ENCODE measurements around the gene PTK7. TPM values are rescaled to one million over a fixed set of nuclear protein-coding genes. Genes with fewer than 3 reads are reported as not detected.
"Not testable (repeated sequence)": the region's sequence is repeated elsewhere in the genome, so short reads cannot be mapped to it uniquely, and the experiment has no call there.

The PTK7 gene
- total RNA-seq (2014; rRNA removed), result 52.3 and 52.8 TPM in 2 replicates
- polyA plus RNA-seq (2012), result 46.6 TPM

DNA sequence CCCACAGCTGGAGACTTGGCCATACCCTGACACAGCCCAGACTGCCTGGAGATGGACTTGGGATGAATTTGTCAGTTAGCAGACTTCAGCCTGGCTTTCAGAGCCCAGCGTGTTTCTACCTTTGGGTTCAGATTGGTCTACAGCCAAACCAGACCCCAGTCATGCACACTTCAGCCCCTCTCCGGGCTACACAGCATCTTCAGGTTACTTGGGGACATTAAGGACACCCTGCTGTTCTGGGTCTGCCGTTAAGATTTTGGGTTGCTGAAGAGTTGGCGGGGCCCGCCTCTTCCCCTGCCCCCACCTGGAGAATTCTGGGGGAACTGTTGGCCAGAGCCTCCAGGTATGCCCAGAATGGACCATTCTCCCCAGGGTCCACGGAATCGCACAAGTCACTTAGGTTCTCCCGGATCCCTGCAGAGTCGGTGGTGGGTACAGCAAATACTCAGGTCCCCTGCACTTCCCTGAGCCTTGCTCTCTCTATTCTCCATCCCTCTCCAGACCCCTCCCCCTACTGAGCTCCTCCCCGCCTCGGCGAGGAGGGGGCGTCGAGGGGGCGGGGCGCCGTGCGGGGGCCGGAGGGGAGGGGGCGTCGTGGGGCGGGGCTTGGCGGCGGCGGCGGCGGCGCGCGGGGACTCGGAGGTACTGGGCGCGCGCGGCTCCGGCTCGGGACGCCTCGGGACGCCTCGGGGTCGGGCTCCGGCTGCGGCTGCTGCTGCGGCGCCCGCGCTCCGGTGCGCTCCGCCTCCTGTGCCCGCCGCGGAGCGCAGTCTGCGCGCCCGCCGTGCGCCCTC, at the start of gene PTK7:
Gene PTK7 (plus strand): TSS at position 645 of the 794 bp plus-strand sequence. CDS start 175 bp downstream, outside the sequence.
- peak; percentile 51 for DNase-seq (ENCODE audit: low read depth)

GRCh38 chr6:43026365-43026764, 49.7 kb upstream of the PTK7 start:
- no peak for DNase-seq (ENCODE audit: low read depth)

GRCh38 chr6:43029120-43029519, 47.0 kb upstream of the PTK7 start:
- DNase-seq (ENCODE audit: low read depth), result no peak

GRCh38 chr6:43032326-43032725, 43.8 kb upstream of the PTK7 start:
- no peak for DNase-seq (ENCODE audit: low read depth)

- DNase-seq (ENCODE audit: low read depth), result no peak
These were observed 42.5 kb upstream of the PTK7 start for GRCh38 chr6:43033496-43034189.

- DNase-seq (ENCODE audit: low read depth), result no peak
These were observed 42.0 kb upstream of the PTK7 start for GRCh38 chr6:43034190-43034525.

DNA sequence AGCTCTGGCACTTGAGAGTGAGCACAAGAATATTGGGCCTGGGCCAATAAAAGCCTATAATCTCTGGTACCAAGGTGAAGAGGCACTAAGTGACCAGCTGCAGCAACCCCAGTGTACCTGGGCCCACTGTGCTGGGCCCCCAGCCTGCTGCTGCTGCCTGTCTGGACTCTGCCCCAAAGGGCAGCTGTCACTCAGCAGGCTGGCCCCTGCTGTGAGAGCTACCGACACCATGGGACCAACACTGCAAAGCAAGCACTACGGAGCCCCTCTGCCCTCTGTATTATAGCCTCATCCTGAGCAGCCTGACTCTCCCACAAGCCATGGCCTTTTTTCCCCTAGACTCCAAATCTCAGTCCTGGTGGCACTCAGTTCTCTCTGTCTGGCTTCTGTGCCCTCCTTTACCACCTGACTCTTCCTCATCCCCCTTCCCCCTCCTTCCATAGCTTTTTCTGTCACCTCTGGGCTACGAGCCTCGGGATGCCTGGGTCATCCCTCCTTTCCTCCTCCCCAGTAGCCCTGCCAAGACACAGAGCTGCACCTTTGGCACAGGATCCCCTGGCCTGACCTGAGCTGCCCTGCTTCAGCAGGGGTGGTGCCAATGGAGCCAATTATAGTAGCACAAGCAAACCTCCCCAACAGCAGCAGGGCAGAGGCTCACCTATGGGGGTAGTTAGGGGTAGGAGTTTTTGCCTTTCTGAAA, 40.5 kb upstream of the PTK7 start:
- DNase-seq (ENCODE audit: low read depth), result no peak

- DNase-seq (ENCODE audit: low read depth), result no peak
These were observed 39.4 kb upstream of the PTK7 start for GRCh38 chr6:43036712-43037111.

GRCh38 chr6:43037197-43037596, 38.9 kb upstream of the PTK7 start:
- no peak for DNase-seq (ENCODE audit: low read depth)

DNA sequence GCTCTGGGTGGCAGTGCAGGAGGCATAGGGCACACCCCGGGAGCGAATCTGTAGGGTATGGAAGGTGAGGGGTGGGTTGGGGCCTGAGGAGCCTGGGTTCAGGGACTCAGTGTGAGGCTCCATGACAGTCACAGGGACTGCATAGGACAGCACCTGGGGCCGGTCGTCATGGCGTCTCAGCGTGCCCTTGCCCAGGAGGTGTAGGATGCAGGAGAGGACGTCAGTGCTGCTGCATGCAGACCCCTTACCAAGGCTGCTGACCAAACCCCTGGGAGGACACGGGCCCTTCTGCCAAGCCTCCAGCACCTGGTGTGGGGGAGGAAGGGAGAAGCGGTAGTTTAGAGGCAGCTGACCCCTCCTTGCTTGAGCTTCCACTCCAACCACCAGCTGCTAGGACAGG, 38.4 kb upstream of the PTK7 start:
- DNase-seq (ENCODE audit: low read depth), result no peak

GRCh38 chr6:43038727-43039126, 37.4 kb upstream of the PTK7 start:
- no peak for DNase-seq (ENCODE audit: low read depth)

- DNase-seq (ENCODE audit: low read depth), result no peak
These were observed 35.4 kb upstream of the PTK7 start for GRCh38 chr6:43040542-43041257.

GRCh38 chr6:43041475-43041874, 34.6 kb upstream of the PTK7 start:
- not testable (repeated sequence) for DNase-seq (ENCODE audit: low read depth)

GRCh38 chr6:43043310-43043709, 32.8 kb upstream of the PTK7 start:
- DNase-seq (ENCODE audit: low read depth), result no peak

DNA sequence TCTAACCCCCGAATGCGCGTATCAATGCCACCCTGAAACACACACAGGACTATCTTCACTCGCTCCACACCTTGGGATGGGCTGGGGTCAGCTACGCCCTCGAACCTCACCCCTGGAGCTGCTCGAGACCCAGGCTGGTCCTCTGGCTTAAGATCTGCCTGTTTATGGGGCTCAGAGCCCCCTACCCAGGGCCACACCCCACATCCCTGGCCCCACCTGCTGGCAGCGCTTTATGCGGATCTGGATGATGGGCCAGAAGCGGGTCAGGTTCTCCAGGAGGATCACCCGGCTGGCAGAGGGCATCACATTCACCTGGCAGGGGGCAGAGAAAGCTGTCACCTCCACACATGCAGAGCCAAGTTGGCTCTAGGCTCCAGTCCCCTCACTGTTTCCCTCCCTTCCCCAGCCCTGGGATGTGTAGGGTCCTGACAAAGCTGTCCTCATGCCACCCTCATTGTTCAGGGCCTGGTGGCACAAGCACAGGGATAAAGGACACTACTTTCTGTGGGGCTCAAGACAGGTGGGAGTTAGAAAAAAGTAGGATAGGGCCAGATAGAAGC, 30.7 kb upstream of the PTK7 start:
- DNase-seq (ENCODE audit: low read depth), result no peak

DNA sequence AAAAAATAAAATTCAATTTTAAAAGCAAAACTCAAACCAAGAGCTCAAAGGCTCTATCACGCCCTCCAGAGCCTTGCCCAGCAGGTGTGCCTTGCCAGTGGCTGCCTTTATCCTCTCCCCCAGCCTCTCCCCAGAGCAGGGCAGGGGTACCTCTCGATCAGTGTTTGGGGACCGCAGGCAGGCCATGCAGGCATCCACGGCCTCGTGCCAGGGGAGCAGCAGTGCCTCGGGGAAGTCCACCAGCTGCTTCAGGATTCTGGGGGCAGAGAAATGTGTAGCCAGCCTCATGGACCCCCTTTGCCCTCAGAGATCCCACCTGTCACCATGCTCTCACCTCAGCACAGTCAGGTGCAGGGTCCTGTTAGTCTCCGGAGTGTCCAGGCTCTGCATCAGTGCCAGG, 28.1 kb upstream of the PTK7 start:
- DNase-seq (ENCODE audit: low read depth), result no peak

DNA sequence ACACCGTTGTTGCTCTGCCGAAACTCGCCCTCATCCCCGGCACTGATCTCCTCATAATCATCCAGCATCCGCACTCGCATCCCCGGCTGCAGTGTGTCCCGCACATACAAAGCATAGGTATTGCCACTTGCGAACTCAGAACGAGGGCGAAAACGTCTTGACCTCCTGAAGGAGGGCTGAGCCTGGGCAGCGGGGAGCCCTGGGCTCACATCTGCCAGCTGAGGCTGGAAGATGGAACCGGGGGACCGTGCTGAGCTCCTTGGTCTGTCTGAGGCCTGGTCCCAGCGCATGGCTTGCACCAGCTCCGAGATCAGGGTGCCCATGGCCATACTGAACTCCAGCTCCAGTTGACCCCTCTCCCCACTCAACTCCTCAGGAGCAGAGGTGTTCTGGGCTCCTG, 25.1 kb upstream of the PTK7 start:
- DNase-seq (ENCODE audit: low read depth), result no peak

DNA sequence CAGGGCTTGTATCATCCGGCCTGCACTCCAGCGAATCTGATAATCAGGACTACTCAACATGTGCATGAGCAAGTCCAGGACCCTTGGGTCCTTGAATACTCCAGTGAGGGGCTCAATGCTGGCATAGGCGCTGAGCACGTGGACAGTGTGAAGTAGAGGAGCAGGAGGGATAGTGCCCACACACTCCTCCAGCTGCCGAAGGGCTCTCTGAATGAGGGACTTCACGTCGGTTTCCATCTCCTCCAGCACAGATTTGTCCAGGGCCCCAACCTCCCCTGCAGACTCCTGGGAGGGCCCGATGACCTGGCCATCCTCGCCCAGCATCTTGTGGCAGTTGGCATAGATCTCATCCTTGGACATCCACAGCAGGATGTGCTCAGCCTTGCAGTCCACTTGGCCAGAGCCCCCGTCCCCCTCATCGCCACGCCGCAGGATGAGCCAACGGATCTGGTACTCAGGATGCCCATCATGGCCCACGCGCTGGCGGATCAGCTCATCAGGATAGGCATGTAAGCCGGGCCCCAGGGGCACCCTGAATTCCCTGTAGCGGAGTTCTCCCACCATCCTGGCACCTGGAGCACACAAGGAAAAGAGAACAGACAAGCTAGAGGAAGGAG, 23.8 kb upstream of the PTK7 start:
- no peak for DNase-seq (ENCODE audit: low read depth)

DNA sequence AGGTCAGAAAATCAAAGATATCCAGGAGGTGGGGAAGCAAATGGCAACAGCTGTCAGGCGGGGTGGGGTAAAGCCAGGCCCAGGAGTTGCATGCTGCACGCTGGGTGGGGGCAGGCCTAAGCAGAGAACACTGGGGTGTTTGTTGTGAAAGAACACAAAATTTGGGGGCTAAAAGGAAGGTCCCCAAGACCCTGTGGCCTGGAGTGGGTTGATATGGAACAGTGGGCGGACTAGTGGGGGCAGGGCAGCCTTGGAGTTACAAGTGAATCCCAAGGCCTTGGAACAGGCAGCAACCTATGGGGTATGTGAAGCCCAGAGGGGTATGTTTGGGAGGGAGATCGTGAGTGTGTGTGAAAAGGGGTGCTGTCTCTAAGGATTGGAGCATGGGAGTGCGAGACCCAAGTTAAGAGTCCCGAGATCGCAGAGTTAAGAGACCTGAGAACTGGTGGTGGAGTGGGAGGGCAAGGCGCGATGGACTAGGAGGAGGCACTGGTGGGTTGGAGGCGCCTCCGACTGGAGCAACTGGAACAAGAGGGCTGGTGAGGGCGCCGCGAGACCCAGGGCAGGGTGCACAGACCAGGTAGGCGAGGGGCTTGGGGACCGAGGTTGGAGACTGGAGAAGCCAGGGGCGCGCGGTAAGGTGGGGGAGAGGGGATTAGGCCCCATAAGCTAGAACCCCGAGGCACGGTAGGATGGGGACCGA, 23.1 kb upstream of the PTK7 start:
- DNase-seq (ENCODE audit: low read depth), result peak; percentile 36

- peak; percentile 93 for DNase-seq (ENCODE audit: low read depth)
These were observed 22.4 kb upstream of the PTK7 start, which contains the start of gene CUL7 for GRCh38 chr6:43053545-43054205. Gene CUL7 (minus strand): TSS chr6:43053851. CDS start chr6:43052788, 1,063 bp downstream.

Measured in LHCN-M2 (cell line).